Measurements from ENCODE around the gene LMOD2. TPM values are rescaled to one million over a fixed set of nuclear protein-coding genes. Genes with fewer than 3 reads are reported as not detected.

Gene LMOD2
- total RNA-seq, 2 donors from 2014 or later = not detected

- Histone ChIP-seq H3K4me1 (ENCODE audit: control insufficient read depth in 1 of 2, low read depth in 2 of 2) (peaks cover 3 to 28% of the 10 kb centered on the region in 2 donors), H3K36me3 (no peaks in the 10 kb centered on the region), H3K9me3 (no peaks in the 10 kb centered on the region), H3K27ac (no peak overlapping the region), H3K27me3 (replicated peaks; ENCODE audit: insufficient read depth) (no peaks in the 10 kb centered on the region), H3K4me3 (no peak overlapping the region)
- ATAC-seq (ENCODE audit: insufficient number of reproducible peaks, low FRiP score, low read depth) (no peak), DNase-seq (ENCODE audit: low spot score) (no peak)
- TF ChIP-seq CTCF (IDR thresholded peaks at IDR 0.05) = no peak
These were observed 8.4 kb upstream of the LMOD2 start for GRCh38 chr7:123647106-123647730.

- DNase-seq (ENCODE audit: low spot score) = no peak
- TF ChIP-seq CTCF (IDR thresholded peaks at IDR 0.05) = no peak
- Histone ChIP-seq H3K4me3 (no peak overlapping the region), H3K27ac (no peak overlapping the region), H3K4me1 (ENCODE audit: control insufficient read depth in 1 of 2, low read depth in 2 of 2) (peaks cover 3 to 11% of the 10 kb centered on the region in 2 donors), H3K9me3 (no peaks in the 10 kb centered on the region), H3K36me3 (no peaks in the 10 kb centered on the region), H3K27me3 (replicated peaks; ENCODE audit: insufficient read depth) (no peaks in the 10 kb centered on the region)
- ATAC-seq (ENCODE audit: insufficient number of reproducible peaks, low FRiP score, low read depth) = no peak
These were observed 5.7 kb upstream of the LMOD2 start for GRCh38 chr7:123649964-123650363.

- ATAC-seq (ENCODE audit: insufficient number of reproducible peaks, low FRiP score, low read depth) (no peak), DNase-seq (ENCODE audit: low spot score) (no peak)
- no peaks in the 10 kb centered on the region for H3K36me3 ChIP-seq
- peaks cover 3 to 6% of the 10 kb centered on the region in 2 donors for H3K4me1 ChIP-seq (ENCODE audit: control insufficient read depth in 1 of 2, low read depth in 2 of 2)
- H3K4me3 ChIP-seq = no peak overlapping the region
- H3K27me3 ChIP-seq (replicated peaks; ENCODE audit: insufficient read depth) = no peaks in the 10 kb centered on the region
- no peaks in the 10 kb centered on the region for H3K9me3 ChIP-seq
- TF ChIP-seq CTCF (IDR thresholded peaks at IDR 0.05) = no peak
- H3K27ac ChIP-seq = no peak overlapping the region
These were observed 5.1 kb upstream of the LMOD2 start for GRCh38 chr7:123650595-123650994.

GRCh38 chr7:123652406-123652805 lies 3.3 kb upstream of the LMOD2 start:
- Histone ChIP-seq H3K4me1 (ENCODE audit: control insufficient read depth in 1 of 2, low read depth in 2 of 2) (no peaks in the 10 kb centered on the region), H3K27me3 (replicated peaks; ENCODE audit: insufficient read depth) (no peaks in the 10 kb centered on the region), H3K4me3 (no peak overlapping the region), H3K27ac (no peak overlapping the region), H3K36me3 (no peaks in the 10 kb centered on the region), H3K9me3 (no peaks in the 10 kb centered on the region)
- ATAC-seq (ENCODE audit: insufficient number of reproducible peaks, low FRiP score, low read depth) = no peak
- TF ChIP-seq CTCF (IDR thresholded peaks at IDR 0.05) = no peak
- DNase-seq (ENCODE audit: low spot score) = no peak

- no peaks in the 10 kb centered on the region for H3K4me1 ChIP-seq (ENCODE audit: control insufficient read depth in 1 of 2, low read depth in 2 of 2)
- no peak for ATAC-seq (ENCODE audit: insufficient number of reproducible peaks, low FRiP score, low read depth)
- no peak for TF ChIP-seq CTCF (IDR thresholded peaks at IDR 0.05)
- no peak for DNase-seq (ENCODE audit: low spot score)
- no peaks in the 10 kb centered on the region for H3K36me3 ChIP-seq
- no peak overlapping the region for H3K4me3 ChIP-seq
- H3K27me3 ChIP-seq (replicated peaks; ENCODE audit: insufficient read depth) = no peaks in the 10 kb centered on the region
- H3K27ac ChIP-seq = no peak overlapping the region
- no peaks in the 10 kb centered on the region for H3K9me3 ChIP-seq
These were observed 2.5 kb upstream of the LMOD2 start for GRCh38 chr7:123653162-123653561.
